Fibroblast of lung (primary cell): ENCODE data around the gene FKBP8. TPM values are rescaled to one million over a fixed set of nuclear protein-coding genes. Genes with fewer than 3 reads are reported as not detected.

Experiments used
- DNase-seq, 2 donors: peaks; one replicate each; pipeline versions ENCODE4 v3.0.0 to v3.0.0-alpha.2; 2010; ENCODE audit warnings: low read depth in 2 of 2
- H2AFZ ChIP-seq: 2 replicates; pipeline ENCODE4 v1.5.1; 2012; ENCODE audit warnings: low read length, control low read depth, inconsistent platforms
- H3K27ac ChIP-seq: 2 replicates; pipeline ENCODE4 v1.5.1; 2011; ENCODE audit warnings: low read length, control low read depth; ENCODE audit not compliant: insufficient read depth
- H3K27me3 ChIP-seq: 2 replicates; pipeline ENCODE4 v1.5.1; 2011; ENCODE audit warnings: mild to moderate bottlenecking, low read length; ENCODE audit not compliant: control insufficient read depth, insufficient read depth
- H3K36me3 ChIP-seq: 2 replicates; pipeline ENCODE4 v1.5.1; 2011; ENCODE audit warnings: low read length; ENCODE audit not compliant: control insufficient read depth, insufficient read depth
- H3K4me1 ChIP-seq: 2 replicates; pipeline ENCODE4 v1.5.1; 2011; ENCODE audit warnings: low read length; ENCODE audit not compliant: control insufficient read depth, insufficient read depth; ENCODE audit errors: extremely low read depth
- H3K4me2 ChIP-seq: 2 replicates; pipeline ENCODE4 v1.5.1; 2011; ENCODE audit warnings: low read length, control low read depth; ENCODE audit not compliant: insufficient read depth; ENCODE audit errors: extremely low read depth
- H3K4me3 ChIP-seq, 4 experiments: fragments of 200-600 bp in 1 of 4; sonication (generic) in 1 of 4; replicated peaks in 1 of 4; 2 replicates each; pipeline ENCODE4 v1.5.1; 2011 to 2016; ENCODE audit warnings: low read length in 4 of 4, low read depth in 3 of 4, mild to moderate bottlenecking in 3 of 4, control low read depth in 2 of 4, inconsistent platforms in 1 of 4, mixed read lengths in 1 of 4; ENCODE audit not compliant: insufficient read depth in 1 of 4; ENCODE audit errors: control extremely low read depth in 1 of 4
- H3K79me2 ChIP-seq: 2 replicates; pipeline ENCODE4 v1.5.1; 2012; ENCODE audit warnings: mild to moderate bottlenecking, low read length, inconsistent platforms; ENCODE audit not compliant: control insufficient read depth, insufficient read depth
- H3K9ac ChIP-seq: 2 replicates; pipeline ENCODE4 v1.5.1; 2011; ENCODE audit warnings: mild to moderate bottlenecking, low read length, control low read depth; ENCODE audit not compliant: insufficient read depth
- H3K9me3 ChIP-seq: 2 replicates; pipeline ENCODE4 v1.5.1; 2012; ENCODE audit warnings: low read depth, low read length; ENCODE audit not compliant: control insufficient read depth, insufficient read depth
- H4K20me1 ChIP-seq: 2 replicates; pipeline ENCODE4 v1.5.1; 2011; ENCODE audit warnings: low read length; ENCODE audit not compliant: control insufficient read depth, insufficient read depth; ENCODE audit errors: extremely low read depth
- EZH2 ChIP-seq: IDR thresholded peaks from 2 replicates; pipeline ENCODE4 v1.5.1; 2012; ENCODE audit warnings: low read length, control low read depth, mild to moderate bottlenecking; ENCODE audit errors: missing control alignments
- polyA plus RNA-seq, 2 donors: library from polyadenylated mRNA; depleted of rRNA in 1 of 2; stranded (reverse) in 1 of 2; unstranded in 1 of 2; fragments of >200 nt; gene quantifications; 2 replicates each; pipeline ENCODE4 v1.2.1, GENCODE V29; 2011 to 2012; ENCODE audit warnings: missing spikeins in 1 of 2
- total RNA-seq: library from RNA; depleted of rRNA; stranded (reverse); fragments of >200 nt; gene quantifications from 2 replicates; pipeline ENCODE4 v1.2.1, GENCODE V29; 2014
- TF ChIP-seq, protein P1 (sequence below), 2 donors: IDR thresholded peaks in 1 of 2; conservative IDR thresholded peaks in 1 of 2; 1 replicate in 1 of 2; 2 replicates in 1 of 2; pipeline ENCODE4 v1.5.1; 2011 to 2012; ENCODE audit warnings: low read length in 2 of 2, control low read depth in 1 of 2, inconsistent platforms in 1 of 2, low read depth in 1 of 2, mild to moderate bottlenecking in 1 of 2

The FKBP8 gene
- total and polyA plus RNA-seq, 2 donors (not counting 1 experiment from before 2014, with no cell fraction given): 135 to 289 TPM

DNA sequence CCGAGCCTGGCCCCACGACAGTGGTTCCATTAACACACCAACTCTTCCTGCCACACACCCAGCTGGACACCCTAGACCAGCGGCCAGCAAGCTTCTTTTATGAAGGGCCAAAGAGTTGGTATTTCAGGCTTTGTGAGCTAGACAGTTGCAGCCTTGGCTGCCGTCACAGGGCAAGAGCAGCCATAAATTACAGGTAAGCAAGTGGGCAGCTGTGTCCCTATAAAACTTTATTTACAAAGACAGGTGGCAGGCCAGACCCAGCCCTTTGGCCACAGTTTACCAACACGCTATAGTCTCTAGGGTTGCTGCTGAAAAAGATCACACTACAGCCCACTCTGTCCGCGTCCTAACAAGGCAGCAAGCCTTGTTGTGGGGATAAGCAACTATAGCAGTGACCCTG, 34.8 kb downstream of the FKBP8 start:
- no peak for DNase-seq
- Histone ChIP-seq H4K20me1 (peaks cover 10% of the 10 kb centered on the region), H3K4me3 (no peak overlapping the region), H3K9me3 (no peaks in the 10 kb centered on the region), H2AFZ (no peak overlapping the region), H3K9ac (no peak overlapping the region), H3K36me3 (no peaks in the 10 kb centered on the region), H3K79me2 (peaks cover 88% of the 10 kb centered on the region), H3K27me3 (no peaks in the 10 kb centered on the region), H3K27ac (peak overlapping the region; percentile 13), H3K4me2 (no peak overlapping the region), H3K4me1 (peaks cover 22% of the 10 kb centered on the region)
- TF ChIP-seq EZH2: no peak
- TF ChIP-seq, protein P1, sequence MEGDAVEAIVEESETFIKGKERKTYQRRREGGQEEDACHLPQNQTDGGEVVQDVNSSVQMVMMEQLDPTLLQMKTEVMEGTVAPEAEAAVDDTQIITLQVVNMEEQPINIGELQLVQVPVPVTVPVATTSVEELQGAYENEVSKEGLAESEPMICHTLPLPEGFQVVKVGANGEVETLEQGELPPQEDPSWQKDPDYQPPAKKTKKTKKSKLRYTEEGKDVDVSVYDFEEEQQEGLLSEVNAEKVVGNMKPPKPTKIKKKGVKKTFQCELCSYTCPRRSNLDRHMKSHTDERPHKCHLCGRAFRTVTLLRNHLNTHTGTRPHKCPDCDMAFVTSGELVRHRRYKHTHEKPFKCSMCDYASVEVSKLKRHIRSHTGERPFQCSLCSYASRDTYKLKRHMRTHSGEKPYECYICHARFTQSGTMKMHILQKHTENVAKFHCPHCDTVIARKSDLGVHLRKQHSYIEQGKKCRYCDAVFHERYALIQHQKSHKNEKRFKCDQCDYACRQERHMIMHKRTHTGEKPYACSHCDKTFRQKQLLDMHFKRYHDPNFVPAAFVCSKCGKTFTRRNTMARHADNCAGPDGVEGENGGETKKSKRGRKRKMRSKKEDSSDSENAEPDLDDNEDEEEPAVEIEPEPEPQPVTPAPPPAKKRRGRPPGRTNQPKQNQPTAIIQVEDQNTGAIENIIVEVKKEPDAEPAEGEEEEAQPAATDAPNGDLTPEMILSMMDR (conservative IDR thresholded peaks at IDR 0.05 in 1 of 2, IDR thresholded peaks at IDR 0.05 in 1 of 2; ENCODE audit: low read depth in 1 of 2, low read length in 2 of 2): no peak

DNA sequence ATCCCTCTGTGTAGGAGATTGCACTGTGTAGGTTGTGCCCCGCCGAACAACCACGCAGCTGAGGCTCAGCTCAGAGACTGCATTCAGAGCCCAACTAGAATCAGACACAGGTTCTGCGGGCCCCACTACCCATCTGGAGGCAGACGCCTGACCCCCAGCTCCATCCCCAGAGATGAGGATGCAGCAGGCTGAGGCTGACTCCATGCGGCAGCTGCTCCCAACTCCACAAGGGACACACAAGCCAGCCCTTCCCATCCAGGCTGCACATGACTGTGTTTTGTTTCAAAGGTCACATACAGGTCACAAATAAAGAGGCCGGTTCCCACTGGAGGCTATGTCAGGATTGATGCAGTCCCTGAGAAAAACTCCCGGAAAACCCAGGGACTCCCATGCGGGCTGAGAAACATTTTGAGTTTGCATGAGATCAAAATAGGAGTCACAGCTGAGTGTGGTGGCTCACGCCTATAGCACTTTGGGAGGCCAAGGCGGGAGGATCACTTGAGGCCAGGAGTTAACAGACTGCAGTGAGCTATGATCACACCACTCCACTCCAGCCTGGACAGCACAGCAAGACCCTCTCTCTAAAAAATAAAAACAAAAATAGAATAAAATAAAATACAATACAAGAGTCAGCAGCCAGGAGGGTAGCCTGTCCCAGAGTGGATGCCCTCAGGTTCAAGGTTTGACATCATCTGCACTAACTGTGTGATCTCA, 35.5 kb downstream of the FKBP8 start:
- peaks cover 10% of the 10 kb centered on the region for H4K20me1 ChIP-seq
- TF ChIP-seq, protein P1 (conservative IDR thresholded peaks at IDR 0.05 in 1 of 2, IDR thresholded peaks at IDR 0.05 in 1 of 2; ENCODE audit: low read depth in 1 of 2, low read length in 2 of 2): no peak
- no peak for TF ChIP-seq EZH2
- H3K36me3 ChIP-seq: no peaks in the 10 kb centered on the region
- peak in 1 of 2 donors; percentile 57 for DNase-seq
- no peaks in the 10 kb centered on the region for H3K27me3 ChIP-seq
- no peak overlapping the region for H2AFZ ChIP-seq
- H3K9ac ChIP-seq: no peak overlapping the region
- peak overlapping the region; percentile 13 for H3K27ac ChIP-seq
- H3K4me2 ChIP-seq: no peak overlapping the region
- no peak overlapping the region for H3K4me3 ChIP-seq
- peaks cover 22% of the 10 kb centered on the region for H3K4me1 ChIP-seq
- peaks cover 89% of the 10 kb centered on the region for H3K79me2 ChIP-seq
- no peaks in the 10 kb centered on the region for H3K9me3 ChIP-seq

DNA sequence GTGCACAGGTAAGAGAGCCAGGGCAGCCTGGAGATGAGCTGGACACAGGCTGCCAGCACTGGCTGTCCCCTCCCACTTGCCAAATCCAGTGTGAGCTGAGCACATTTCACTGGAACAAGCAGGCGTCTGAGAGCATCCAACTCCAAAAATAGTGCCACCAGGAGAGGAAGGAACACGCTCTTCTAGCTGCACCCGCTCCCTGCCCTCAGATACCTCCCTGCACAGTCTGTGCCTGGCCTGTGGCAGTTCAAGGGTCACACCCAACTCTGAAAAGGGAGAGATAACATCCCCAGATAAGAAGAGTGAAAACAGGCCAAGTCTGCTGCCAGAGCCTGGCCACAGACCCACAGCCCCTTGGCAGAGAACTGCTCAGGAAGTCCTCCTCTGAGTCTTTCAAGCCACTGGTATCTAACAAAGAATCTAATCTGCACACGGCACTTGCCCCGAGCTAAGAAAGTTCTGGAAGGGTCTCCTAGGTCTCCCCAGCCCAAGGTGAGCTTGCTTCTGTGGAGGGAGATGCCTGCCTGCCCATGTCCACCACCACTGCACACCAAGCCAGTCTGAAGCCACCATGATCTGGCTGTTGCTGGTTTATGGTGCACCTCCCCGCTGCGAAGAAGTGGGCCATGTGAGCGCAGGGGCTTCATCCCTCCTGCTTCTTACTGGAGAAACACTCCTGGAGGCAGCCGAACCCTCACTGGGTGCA, 36.2 kb downstream of the FKBP8 start:
- peaks cover 88% of the 10 kb centered on the region for H3K79me2 ChIP-seq
- DNase-seq: peak in 1 of 2 donors; percentile 42
- TF ChIP-seq EZH2: no peak
- TF ChIP-seq, protein P1 (conservative IDR thresholded peaks at IDR 0.05 in 1 of 2, IDR thresholded peaks at IDR 0.05 in 1 of 2; ENCODE audit: low read depth in 1 of 2, low read length in 2 of 2): no peak
- no peak overlapping the region for H3K4me2 ChIP-seq
- no peaks in the 10 kb centered on the region for H3K27me3 ChIP-seq
- H3K9ac ChIP-seq: no peak overlapping the region
- no peak overlapping the region for H3K27ac ChIP-seq
- H3K9me3 ChIP-seq: no peaks in the 10 kb centered on the region
- no peak overlapping the region for H2AFZ ChIP-seq
- no peak overlapping the region for H3K4me3 ChIP-seq
- no peaks in the 10 kb centered on the region for H3K36me3 ChIP-seq
- peaks cover 10% of the 10 kb centered on the region for H4K20me1 ChIP-seq
- H3K4me1 ChIP-seq: peaks cover 22% of the 10 kb centered on the region
